Ishikawa (cell line): ENCODE results near the gene NEK9.

Experiments used
- CEBPB ChIP-seq: IDR thresholded peaks from 2 replicates; pipeline ENCODE4 v1.6.1; 2012
- EGR1 ChIP-seq: IDR thresholded peaks from 2 replicates; pipeline ENCODE4 v1.6.1; 2012
- FOXM1 ChIP-seq: IDR thresholded peaks from 2 replicates; pipeline ENCODE4 v1.6.1; 2012; ENCODE audit warnings: low read depth, borderline replicate concordance
- MAX ChIP-seq: IDR thresholded peaks from 2 replicates; pipeline ENCODE4 v1.6.1; 2012
- NFIC ChIP-seq: IDR thresholded peaks from 2 replicates; pipeline ENCODE4 v1.6.1; 2012
- REST ChIP-seq: IDR thresholded peaks from 2 replicates; pipeline ENCODE4 v1.6.1; 2012; ENCODE audit warnings: low read depth, mild to moderate bottlenecking
- TAF1 ChIP-seq: IDR thresholded peaks from 2 replicates; pipeline ENCODE4 v1.6.1; 2012; ENCODE audit warnings: low read depth, mild to moderate bottlenecking
- TEAD4 ChIP-seq: IDR thresholded peaks from 2 replicates; pipeline ENCODE4 v1.6.1; 2012
- USF1 ChIP-seq: IDR thresholded peaks from 2 replicates; pipeline ENCODE4 v1.6.1; 2012
- YY1 ChIP-seq: IDR thresholded peaks from 2 replicates; pipeline ENCODE4 v1.6.1; 2012; ENCODE audit warnings: low read depth
- ZBTB7A ChIP-seq: IDR thresholded peaks from 2 replicates; pipeline ENCODE4 v1.6.1; 2012; ENCODE audit warnings: low read depth

- TF ChIP-seq TAF1 (no peak), REST (no peak), EGR1 (no peak), YY1 (no peak), FOXM1 (no peak), MAX (no peak), USF1 (no peak), CEBPB (no peak), NFIC (no peak), ZBTB7A (no peak), TEAD4 (no peak)
These were observed 20.7 kb upstream of the NEK9 start for GRCh38 chr14:75147423-75148071.
